ENCODE measurements around the gene CRBN. TPM values are rescaled to one million over a fixed set of nuclear protein-coding genes. Genes with fewer than 3 reads are reported as not detected.

Gene CRBN
- total and polyA plus RNA-seq, 9 of the 15 experiments (the other 6 are each of a cell fraction or from before 2014, with no cell fraction given), result 40.8 to 331 (median 57.4) TPM

- no peak for TF ChIP-seq ATF2 (CRISPR knock-in tag; IDR thresholded peaks at IDR 0.05)
- TF ChIP-seq HES1 (IDR thresholded peaks at IDR 0.05; ENCODE audit: low read depth), result no peak
- TF ChIP-seq CHD2 (IDR thresholded peaks at IDR 0.05; ENCODE audit: low read depth, low read length), result no peak
- no peak for TF ChIP-seq ZNF165 (CRISPR knock-in tag; IDR thresholded peaks at IDR 0.05; ENCODE audit: borderline replicate concordance)
- no peak for TF ChIP-seq OTX1 (CRISPR knock-in tag; IDR thresholded peaks at IDR 0.05)
- no peak for TF ChIP-seq GATAD2A (IDR thresholded peaks at IDR 0.05)
- TF ChIP-seq RFX5 (IDR thresholded peaks at IDR 0.05; ENCODE audit: low read depth, low read length), result no peak
- TF ChIP-seq THRA (IDR thresholded peaks at IDR 0.05), result no peak
- no peak for TF ChIP-seq ZZZ3 (IDR thresholded peaks at IDR 0.05)
- TF ChIP-seq DACH1 (IDR thresholded peaks at IDR 0.05; ENCODE audit: partially characterized antibody), result no peak
- TF ChIP-seq CBX2 (IDR thresholded peaks at IDR 0.05; ENCODE audit: insufficient read depth, low read length, poor library complexity, severe bottlenecking), result no peak
- no peak for TF ChIP-seq NFE2 (IDR thresholded peaks at IDR 0.05; ENCODE audit: low read depth)
- peak; percentile 46; the same call in 1 of the 2 replicates for TF ChIP-seq POLR2AphosphoS5 (IDR thresholded peaks at IDR 0.05; ENCODE audit: control insufficient read depth, insufficient read depth, low read depth, low read length)
- no peak for TF ChIP-seq MEIS2 (IDR thresholded peaks at IDR 0.05; ENCODE audit: partially characterized antibody)
- TF ChIP-seq BRF1 (IDR thresholded peaks at IDR 0.05; ENCODE audit: borderline replicate concordance, extremely low read depth, insufficient read length), result no peak
- no peak for TF ChIP-seq ZNF644 (tag; IDR thresholded peaks at IDR 0.05; ENCODE audit: low read depth)
- no peak for TF ChIP-seq ZNF551 (CRISPR knock-in tag; IDR thresholded peaks at IDR 0.05)
- TF ChIP-seq MBD2 (IDR thresholded peaks at IDR 0.05; ENCODE audit: borderline replicate concordance, low read depth), result no peak
- TF ChIP-seq MAX (CRISPR knock-in tag; IDR thresholded peaks at IDR 0.05), result no peak
- TF ChIP-seq TAF1 (IDR thresholded peaks at IDR 0.05; ENCODE audit: control insufficient read depth, extremely low read depth, insufficient read depth, low read length, severe bottlenecking), result peak; percentile 15
- TF ChIP-seq PTRF (tag; IDR thresholded peaks at IDR 0.05), result no peak
- peak; percentile 11 to 64 for TF ChIP-seq E2F6 (IDR thresholded peaks at IDR 0.05; ENCODE audit: borderline replicate concordance in 1 of 2, extremely low read depth in 1 of 2, insufficient read depth in 1 of 2, insufficient read length in 1 of 2, low read depth in 1 of 2, low read length in 1 of 2, poor library complexity in 1 of 2, severe bottlenecking in 1 of 2)
Measured at GRCh38 chr3:3127432-3128010, 52.0 kb downstream of the CRBN start (continued).

All from K562 (cell line).